Measurements from ENCODE around the gene RERE.

RERE gene

DNA sequence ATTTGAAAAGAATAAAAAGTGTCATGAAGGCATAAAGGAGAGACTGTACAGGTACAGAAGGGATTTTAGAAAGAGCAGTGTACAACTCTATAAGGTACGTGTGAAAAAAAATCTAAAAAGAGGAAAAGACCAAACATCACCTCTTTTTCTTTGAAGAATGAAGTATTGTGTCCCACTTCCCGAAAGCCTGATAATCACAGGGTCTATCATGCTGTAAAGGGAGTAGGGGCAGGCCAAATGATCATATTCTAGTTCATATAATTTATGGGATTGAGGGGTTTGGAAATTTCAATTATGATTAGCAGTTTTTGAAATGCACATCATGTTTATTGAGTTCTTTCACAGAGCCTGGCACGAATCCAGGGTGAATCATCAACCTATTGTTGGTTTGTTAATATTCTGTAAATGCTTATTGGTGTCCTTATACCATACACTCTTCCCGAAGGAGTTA, 910 bp upstream of the RERE start:
- Histone ChIP-seq H3K27me3 (ENCODE audit: control insufficient read depth in 2 of 2, insufficient read depth in 2 of 2, low read length in 2 of 2) (no peaks in the 10 kb centered on the region), H3K9ac (ENCODE audit: low read depth in 1 of 2, low read length in 2 of 2) (peak overlapping the region; percentile 76 to 94), H3K27ac (ENCODE audit: low read depth in 2 of 2, low read length in 2 of 2) (peak overlapping the region; percentile 84 to 93), H3K4me1 (ENCODE audit: control insufficient read depth in 2 of 2, insufficient read depth in 2 of 2, low read length in 2 of 2) (peaks cover 4 to 24% of the 10 kb centered on the region in 2 donors), H3K9me3 (ENCODE audit: control insufficient read depth in 2 of 2, low read length in 2 of 2) (no peaks in the 10 kb centered on the region), H3K36me3 (ENCODE audit: control insufficient read depth in 2 of 2, insufficient read depth in 2 of 2, low read length in 2 of 2) (no peaks in the 10 kb centered on the region), H3K4me3 (ENCODE audit: low read length in 2 of 2) (peak overlapping the region; percentile 79 to 80)

DNA sequence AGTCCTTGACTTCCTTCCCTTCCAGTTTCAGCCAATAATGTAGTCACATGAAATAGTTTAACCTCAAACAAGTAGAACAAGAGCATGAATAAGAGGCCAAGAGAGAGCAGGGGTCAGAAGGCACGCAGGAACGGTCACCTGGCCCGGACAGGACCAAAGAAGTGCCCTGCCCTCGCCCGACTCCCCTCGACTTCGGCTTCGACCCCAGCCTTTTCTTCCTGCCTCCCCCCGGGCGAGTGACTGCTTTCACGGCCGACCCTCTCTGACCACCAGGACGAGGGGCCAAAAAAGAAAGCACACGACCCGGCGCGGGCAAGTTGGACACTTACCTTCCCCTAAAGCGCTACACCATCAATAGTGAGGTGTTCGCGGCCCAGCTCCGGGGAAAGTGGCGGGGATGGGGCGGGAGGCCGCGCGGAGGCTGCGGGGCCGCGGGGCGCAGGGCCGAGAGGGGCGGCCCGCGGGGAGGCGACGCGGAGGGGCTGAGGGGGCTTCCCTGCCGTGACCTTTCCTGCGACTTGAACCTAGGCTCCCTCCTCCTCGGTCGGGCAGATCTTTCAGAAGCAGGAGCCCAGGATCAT, 519 bp downstream of the RERE start:
- no peaks in the 10 kb centered on the region for H3K9me3 ChIP-seq (ENCODE audit: control insufficient read depth in 2 of 2, low read length in 2 of 2)
- no peaks in the 10 kb centered on the region for H3K27me3 ChIP-seq (ENCODE audit: control insufficient read depth in 2 of 2, insufficient read depth in 2 of 2, low read length in 2 of 2)
- H3K9ac ChIP-seq (ENCODE audit: low read depth in 1 of 2, low read length in 2 of 2) = peak overlapping the region; percentile 88 to 94
- peak overlapping the region; percentile 91 to 93 for H3K27ac ChIP-seq (ENCODE audit: low read depth in 2 of 2, low read length in 2 of 2)
- no peaks in the 10 kb centered on the region for H3K36me3 ChIP-seq (ENCODE audit: control insufficient read depth in 2 of 2, insufficient read depth in 2 of 2, low read length in 2 of 2)
- H3K4me1 ChIP-seq (ENCODE audit: control insufficient read depth in 2 of 2, insufficient read depth in 2 of 2, low read length in 2 of 2) = peaks cover 0 to 19% of the 10 kb centered on the region in 2 donors
- H3K4me3 ChIP-seq (ENCODE audit: low read length in 2 of 2) = peak overlapping the region; percentile 90 to 92

DNA sequence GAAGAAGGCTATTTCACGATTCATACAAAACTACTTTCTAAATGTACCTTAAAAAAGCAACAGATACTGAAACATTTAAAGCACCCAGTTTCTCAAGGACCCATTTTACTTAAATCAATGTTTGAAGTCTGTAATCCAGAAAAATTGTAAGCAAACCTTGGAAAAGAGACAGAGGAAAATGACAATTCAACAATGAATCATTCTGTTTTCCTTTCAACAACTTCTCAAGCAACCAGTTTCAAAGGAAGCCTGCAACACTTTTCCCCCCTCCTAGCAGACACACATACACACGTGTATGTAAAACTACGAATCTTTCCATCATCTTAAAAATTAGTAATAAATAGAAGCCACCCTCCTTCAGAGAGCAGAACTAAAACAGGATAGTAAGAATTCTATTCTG, 1.2 kb downstream of the RERE start:
- H3K27ac ChIP-seq (ENCODE audit: low read depth in 2 of 2, low read length in 2 of 2) = peak overlapping the region; percentile 91 to 93
- H3K4me3 ChIP-seq (ENCODE audit: low read length in 2 of 2) = peak overlapping the region; percentile 90 to 92
- H3K9ac ChIP-seq (ENCODE audit: low read depth in 1 of 2, low read length in 2 of 2) = peak overlapping the region in 1 of 2 donors; percentile 94
- H3K27me3 ChIP-seq (ENCODE audit: control insufficient read depth in 2 of 2, insufficient read depth in 2 of 2, low read length in 2 of 2) = no peaks in the 10 kb centered on the region
- H3K36me3 ChIP-seq (ENCODE audit: control insufficient read depth in 2 of 2, insufficient read depth in 2 of 2, low read length in 2 of 2) = no peaks in the 10 kb centered on the region
- peaks cover 0 to 19% of the 10 kb centered on the region in 2 donors for H3K4me1 ChIP-seq (ENCODE audit: control insufficient read depth in 2 of 2, insufficient read depth in 2 of 2, low read length in 2 of 2)
- H3K9me3 ChIP-seq (ENCODE audit: control insufficient read depth in 2 of 2, low read length in 2 of 2) = no peaks in the 10 kb centered on the region

DNA sequence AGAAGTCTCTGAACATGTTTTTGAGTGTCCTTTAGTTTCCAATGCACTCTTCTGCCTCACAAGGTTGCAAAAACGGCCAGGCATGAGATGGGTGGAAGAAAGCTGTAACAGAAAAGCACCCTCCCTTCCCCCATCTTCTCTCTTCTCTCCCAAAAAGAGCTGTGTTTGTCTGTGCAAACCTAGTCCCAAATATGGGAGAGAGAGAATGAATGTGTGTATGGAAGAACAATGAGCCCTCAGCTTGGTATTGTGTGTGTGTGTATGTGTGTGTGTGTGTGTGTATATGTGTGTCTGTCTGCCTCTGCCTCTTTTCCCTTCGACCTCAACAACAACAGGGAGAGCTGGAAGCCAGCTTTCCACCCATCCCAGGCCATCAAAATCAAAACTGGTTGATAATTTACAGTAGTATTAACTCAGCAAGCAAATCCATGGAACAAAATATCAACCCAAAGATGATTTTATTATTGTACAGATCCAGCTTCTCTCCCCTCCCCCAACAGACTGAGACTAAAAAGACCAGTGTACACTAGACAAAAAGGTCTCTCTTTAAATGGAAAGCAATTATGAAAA, 1.8 kb downstream of the RERE start:
- peak overlapping the region in 1 of 2 donors; percentile 7 for H3K27ac ChIP-seq (ENCODE audit: low read depth in 2 of 2, low read length in 2 of 2)
- peak overlapping the region; percentile 17 to 92 for H3K4me3 ChIP-seq (ENCODE audit: low read length in 2 of 2)
- no peaks in the 10 kb centered on the region for H3K9me3 ChIP-seq (ENCODE audit: control insufficient read depth in 2 of 2, low read length in 2 of 2)
- no peaks in the 10 kb centered on the region for H3K36me3 ChIP-seq (ENCODE audit: control insufficient read depth in 2 of 2, insufficient read depth in 2 of 2, low read length in 2 of 2)
- no peaks in the 10 kb centered on the region for H3K27me3 ChIP-seq (ENCODE audit: control insufficient read depth in 2 of 2, insufficient read depth in 2 of 2, low read length in 2 of 2)
- H3K9ac ChIP-seq (ENCODE audit: low read depth in 1 of 2, low read length in 2 of 2) = peak overlapping the region in 1 of 2 donors; percentile 26
- peaks cover 0 to 19% of the 10 kb centered on the region in 2 donors for H3K4me1 ChIP-seq (ENCODE audit: control insufficient read depth in 2 of 2, insufficient read depth in 2 of 2, low read length in 2 of 2)

DNA sequence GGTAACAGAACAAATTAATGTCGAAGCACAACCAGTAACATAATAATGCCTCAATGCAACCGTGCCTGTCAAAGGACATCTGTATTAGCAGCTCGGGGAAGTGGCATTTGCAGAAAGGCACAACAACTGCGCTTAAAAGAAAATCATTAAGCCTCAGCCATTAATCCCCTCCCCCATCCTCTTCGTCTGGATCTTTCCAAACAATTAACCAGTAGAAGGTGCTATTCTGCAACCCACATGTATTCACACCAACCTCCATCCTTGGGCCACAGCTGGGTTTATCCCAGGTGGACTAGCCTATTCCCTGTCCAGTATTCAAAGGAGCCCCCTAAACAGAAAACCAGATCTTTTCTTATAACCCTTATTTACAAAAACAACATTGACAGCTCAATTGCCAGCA, 2.6 kb downstream of the RERE start:
- no peak overlapping the region for H3K27ac ChIP-seq (ENCODE audit: low read depth in 2 of 2, low read length in 2 of 2)
- no peaks in the 10 kb centered on the region for H3K9me3 ChIP-seq (ENCODE audit: control insufficient read depth in 2 of 2, low read length in 2 of 2)
- H3K9ac ChIP-seq (ENCODE audit: low read depth in 1 of 2, low read length in 2 of 2) = no peak overlapping the region
- H3K36me3 ChIP-seq (ENCODE audit: control insufficient read depth in 2 of 2, insufficient read depth in 2 of 2, low read length in 2 of 2) = no peaks in the 10 kb centered on the region
- no peaks in the 10 kb centered on the region for H3K27me3 ChIP-seq (ENCODE audit: control insufficient read depth in 2 of 2, insufficient read depth in 2 of 2, low read length in 2 of 2)
- no peak overlapping the region for H3K4me3 ChIP-seq (ENCODE audit: low read length in 2 of 2)
- peaks cover 0 to 19% of the 10 kb centered on the region in 2 donors for H3K4me1 ChIP-seq (ENCODE audit: control insufficient read depth in 2 of 2, insufficient read depth in 2 of 2, low read length in 2 of 2)

DNA sequence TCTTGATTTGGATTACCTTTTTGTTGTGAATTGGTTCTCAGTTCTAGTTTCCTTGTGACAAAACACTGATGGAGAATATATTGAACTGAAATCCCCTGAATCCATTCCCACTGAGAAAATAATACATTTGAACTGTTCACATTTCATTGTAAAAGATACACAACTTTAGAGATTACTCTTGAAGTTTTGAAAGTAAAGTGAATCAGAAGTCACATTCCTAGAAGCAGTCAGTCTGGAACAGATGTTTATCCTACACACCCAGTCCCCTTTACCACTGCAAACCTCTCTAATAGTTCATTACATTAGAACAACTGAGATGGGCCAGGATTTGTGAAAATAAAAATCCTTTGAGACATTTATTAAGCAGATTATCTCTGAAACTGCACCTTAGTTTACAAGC, 3.4 kb downstream of the RERE start:
- no peak overlapping the region for H3K9ac ChIP-seq (ENCODE audit: low read depth in 1 of 2, low read length in 2 of 2)
- no peak overlapping the region for H3K4me3 ChIP-seq (ENCODE audit: low read length in 2 of 2)
- no peak overlapping the region for H3K27ac ChIP-seq (ENCODE audit: low read depth in 2 of 2, low read length in 2 of 2)
- H3K9me3 ChIP-seq (ENCODE audit: control insufficient read depth in 2 of 2, low read length in 2 of 2) = no peaks in the 10 kb centered on the region
- peaks cover 0 to 19% of the 10 kb centered on the region in 2 donors for H3K4me1 ChIP-seq (ENCODE audit: control insufficient read depth in 2 of 2, insufficient read depth in 2 of 2, low read length in 2 of 2)
- H3K36me3 ChIP-seq (ENCODE audit: control insufficient read depth in 2 of 2, insufficient read depth in 2 of 2, low read length in 2 of 2) = no peaks in the 10 kb centered on the region
- H3K27me3 ChIP-seq (ENCODE audit: control insufficient read depth in 2 of 2, insufficient read depth in 2 of 2, low read length in 2 of 2) = no peaks in the 10 kb centered on the region

DNA sequence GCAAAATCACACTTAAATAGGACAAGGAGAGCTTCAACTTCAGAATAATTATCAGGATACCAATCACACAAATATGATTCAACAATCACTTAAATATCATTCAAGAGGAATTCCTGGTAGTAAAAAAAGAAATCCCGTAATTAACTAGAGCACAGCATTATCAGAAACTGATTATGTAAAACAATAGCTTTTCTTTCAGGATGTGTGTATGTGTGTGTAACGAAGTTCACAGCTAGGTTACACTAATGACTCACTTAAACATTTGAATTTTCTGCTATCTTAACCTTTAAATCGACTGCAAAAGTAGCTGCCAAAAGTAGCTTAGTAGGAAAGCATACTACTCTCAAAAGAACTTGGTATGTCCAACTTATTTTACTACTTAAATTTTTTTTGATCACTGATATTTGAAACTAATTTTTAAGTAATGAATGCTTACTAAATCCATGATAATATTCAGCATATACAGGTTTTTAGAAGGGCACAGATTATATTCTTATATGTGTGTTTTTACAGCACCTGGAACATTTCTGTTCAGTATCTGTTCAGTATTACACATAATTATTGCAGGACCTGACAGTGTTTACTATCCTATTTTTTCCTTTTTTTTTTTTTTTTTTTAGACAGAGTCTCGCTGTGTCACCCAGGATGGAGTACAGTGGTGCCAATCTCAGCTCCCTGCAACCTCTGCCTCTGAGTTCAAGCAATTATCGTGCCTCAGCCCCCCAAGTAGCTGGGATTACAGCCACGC, 4.2 kb downstream of the RERE start:
- Histone ChIP-seq H3K4me3 (ENCODE audit: low read length in 2 of 2) (no peak overlapping the region), H3K27ac (ENCODE audit: low read depth in 2 of 2, low read length in 2 of 2) (no peak overlapping the region)

DNA sequence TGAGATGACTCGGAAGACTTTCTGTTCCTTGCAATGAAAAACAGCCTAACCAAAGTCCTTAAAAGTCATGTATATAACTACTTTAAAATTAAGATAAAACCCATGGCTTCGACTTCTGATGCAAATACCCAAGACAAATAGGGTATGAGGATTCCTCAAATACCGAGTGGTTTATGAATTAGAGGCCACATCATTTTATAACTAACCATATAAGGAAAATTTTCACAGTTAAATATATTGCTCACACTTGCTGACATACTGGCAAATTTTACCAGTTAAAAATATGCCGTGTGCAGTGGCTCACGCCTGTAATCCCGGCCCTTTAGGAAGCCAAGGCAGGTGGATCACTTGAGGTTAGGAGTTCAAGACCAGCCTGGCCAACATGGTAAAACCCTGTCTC, 5.4 kb downstream of the RERE start:
- Histone ChIP-seq H3K4me3 (ENCODE audit: low read length in 2 of 2) (no peak overlapping the region), H3K9me3 (ENCODE audit: control insufficient read depth in 2 of 2, low read length in 2 of 2) (no peaks in the 10 kb centered on the region), H3K36me3 (ENCODE audit: control insufficient read depth in 2 of 2, insufficient read depth in 2 of 2, low read length in 2 of 2) (no peaks in the 10 kb centered on the region), H3K27me3 (ENCODE audit: control insufficient read depth in 2 of 2, insufficient read depth in 2 of 2, low read length in 2 of 2) (no peaks in the 10 kb centered on the region), H3K9ac (ENCODE audit: low read depth in 1 of 2, low read length in 2 of 2) (no peak overlapping the region), H3K27ac (ENCODE audit: low read depth in 2 of 2, low read length in 2 of 2) (no peak overlapping the region), H3K4me1 (ENCODE audit: control insufficient read depth in 2 of 2, insufficient read depth in 2 of 2, low read length in 2 of 2) (peaks cover 0 to 19% of the 10 kb centered on the region in 2 donors)

More for the DNA sequence above, 4.2 kb downstream of the RERE start:
- Histone ChIP-seq H3K36me3 (ENCODE audit: control insufficient read depth in 2 of 2, insufficient read depth in 2 of 2, low read length in 2 of 2) (no peaks in the 10 kb centered on the region), H3K9me3 (ENCODE audit: control insufficient read depth in 2 of 2, low read length in 2 of 2) (no peaks in the 10 kb centered on the region), H3K27me3 (ENCODE audit: control insufficient read depth in 2 of 2, insufficient read depth in 2 of 2, low read length in 2 of 2) (no peaks in the 10 kb centered on the region), H3K4me1 (ENCODE audit: control insufficient read depth in 2 of 2, insufficient read depth in 2 of 2, low read length in 2 of 2) (peaks cover 0 to 19% of the 10 kb centered on the region in 2 donors), H3K9ac (ENCODE audit: low read depth in 1 of 2, low read length in 2 of 2) (no peak overlapping the region)

DNA sequence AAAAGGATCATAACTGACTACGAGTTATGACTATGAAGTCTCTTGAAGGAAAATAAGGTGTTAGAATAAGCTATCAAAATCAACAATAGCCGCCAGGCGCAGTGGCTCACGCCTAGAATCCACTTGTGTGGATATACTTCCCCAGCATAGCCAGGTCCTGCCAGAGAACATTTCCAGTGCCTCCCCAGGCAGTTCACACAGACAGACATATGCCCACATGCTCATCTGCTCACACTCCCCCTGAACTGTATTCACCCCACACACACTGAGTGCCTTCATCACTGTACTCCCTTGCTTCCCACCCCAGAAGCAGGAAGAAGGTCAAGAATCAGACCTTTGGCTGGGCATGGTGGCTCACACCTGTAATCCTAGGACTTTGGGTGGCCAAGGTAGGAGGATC, 6.5 kb downstream of the RERE start:
- no peaks in the 10 kb centered on the region for H3K9me3 ChIP-seq (ENCODE audit: control insufficient read depth in 2 of 2, low read length in 2 of 2)
- no peak overlapping the region for H3K4me3 ChIP-seq (ENCODE audit: low read length in 2 of 2)
- peaks cover 0 to 9% of the 10 kb centered on the region in 2 donors for H3K4me1 ChIP-seq (ENCODE audit: control insufficient read depth in 2 of 2, insufficient read depth in 2 of 2, low read length in 2 of 2)
- no peaks in the 10 kb centered on the region for H3K27me3 ChIP-seq (ENCODE audit: control insufficient read depth in 2 of 2, insufficient read depth in 2 of 2, low read length in 2 of 2)
- no peaks in the 10 kb centered on the region for H3K36me3 ChIP-seq (ENCODE audit: control insufficient read depth in 2 of 2, insufficient read depth in 2 of 2, low read length in 2 of 2)
- no peak overlapping the region for H3K9ac ChIP-seq (ENCODE audit: low read depth in 1 of 2, low read length in 2 of 2)
- H3K27ac ChIP-seq (ENCODE audit: low read depth in 2 of 2, low read length in 2 of 2) = no peak overlapping the region

DNA sequence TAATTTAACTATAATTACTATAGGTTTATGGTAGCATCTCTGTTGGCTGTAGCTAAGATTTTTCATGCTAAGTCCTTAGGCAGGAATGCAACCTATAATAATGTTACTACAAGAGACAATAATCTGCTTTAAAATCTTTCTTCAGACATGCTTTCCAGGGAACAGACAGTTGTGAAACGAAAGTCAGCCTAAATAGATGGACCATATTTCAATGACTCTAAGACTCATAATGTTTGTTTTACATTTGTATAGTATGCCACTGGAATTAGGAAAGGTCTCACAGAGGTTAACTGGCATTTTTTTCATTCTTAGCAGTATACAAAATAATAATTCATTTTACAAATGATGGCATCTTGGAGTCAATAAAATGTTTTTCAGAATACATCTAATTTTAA, 8.1 kb downstream of the RERE start:
- Histone ChIP-seq H3K9ac (ENCODE audit: low read depth in 1 of 2, low read length in 2 of 2) (no peak overlapping the region), H3K4me1 (ENCODE audit: control insufficient read depth in 2 of 2, insufficient read depth in 2 of 2, low read length in 2 of 2) (no peaks in the 10 kb centered on the region)

More for the DNA sequence above, 8.1 kb downstream of the RERE start:
- no peak overlapping the region for H3K27ac ChIP-seq (ENCODE audit: low read depth in 2 of 2, low read length in 2 of 2)
- no peaks in the 10 kb centered on the region for H3K27me3 ChIP-seq (ENCODE audit: control insufficient read depth in 2 of 2, insufficient read depth in 2 of 2, low read length in 2 of 2)
- no peaks in the 10 kb centered on the region for H3K9me3 ChIP-seq (ENCODE audit: control insufficient read depth in 2 of 2, low read length in 2 of 2)
- no peak overlapping the region for H3K4me3 ChIP-seq (ENCODE audit: low read length in 2 of 2)
- no peaks in the 10 kb centered on the region for H3K36me3 ChIP-seq (ENCODE audit: control insufficient read depth in 2 of 2, insufficient read depth in 2 of 2, low read length in 2 of 2)
